Endothelial cell of hepatic sinusoid (primary cell): ENCODE data around the gene ROBO2.

Experiments
- in situ Hi-C: cut with HindIII; loops from 2 replicates; pipeline ENCODE4 v1.10.0; 2017; ENCODE audit warnings: low sequenced_read_pairs

The ROBO2 gene

GRCh38 chr3:77186319-77186718 is 146.4 kb downstream of the ROBO2 start:
- in situ Hi-C loops = no loop called here

DNA sequence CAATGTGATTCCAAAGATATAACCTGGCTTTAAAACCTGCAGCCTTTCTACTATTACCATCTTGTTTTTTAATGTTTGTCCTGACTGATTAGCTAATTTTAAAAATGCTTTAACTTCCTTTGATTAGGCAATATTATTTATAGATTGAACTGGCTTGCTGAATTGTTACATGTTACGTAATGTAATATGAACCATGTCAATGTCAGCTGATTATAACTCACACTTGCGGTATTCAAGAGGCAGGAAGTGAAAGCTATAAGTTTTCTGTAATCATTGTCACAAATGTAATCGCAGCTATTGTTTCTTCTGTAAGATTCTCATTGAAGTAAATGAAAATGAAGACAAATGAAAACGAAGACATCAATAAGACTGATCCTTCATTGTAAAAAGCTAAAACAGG is 146.8 kb downstream of the ROBO2 start:
- in situ Hi-C loops = no loop called here

- in situ Hi-C loops = no loop called here
These were observed 148.3 kb downstream of the ROBO2 start for GRCh38 chr3:77188210-77188609.

- in situ Hi-C loops = no loop called here
These were observed 149.4 kb downstream of the ROBO2 start for GRCh38 chr3:77189258-77189657.

DNA sequence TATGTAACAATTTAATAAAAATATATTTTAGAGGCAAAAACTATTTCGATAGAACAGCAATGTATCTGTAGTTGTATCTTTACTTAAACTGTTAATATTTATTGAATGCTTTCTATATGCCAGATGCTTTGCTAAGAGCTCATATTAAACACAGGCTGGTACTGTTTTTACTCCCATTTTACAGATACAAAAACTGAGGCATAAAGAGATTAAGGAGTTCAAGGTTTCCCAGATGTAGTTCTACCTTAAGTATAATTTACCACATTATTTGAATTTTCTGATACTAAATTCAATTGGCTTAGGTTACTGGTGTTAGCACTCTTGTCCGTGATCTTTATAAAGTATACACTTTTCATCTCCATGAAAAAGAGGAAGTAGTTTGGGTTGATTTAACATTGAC is 149.8 kb downstream of the ROBO2 start:
- in situ Hi-C loops = no loop called here

DNA sequence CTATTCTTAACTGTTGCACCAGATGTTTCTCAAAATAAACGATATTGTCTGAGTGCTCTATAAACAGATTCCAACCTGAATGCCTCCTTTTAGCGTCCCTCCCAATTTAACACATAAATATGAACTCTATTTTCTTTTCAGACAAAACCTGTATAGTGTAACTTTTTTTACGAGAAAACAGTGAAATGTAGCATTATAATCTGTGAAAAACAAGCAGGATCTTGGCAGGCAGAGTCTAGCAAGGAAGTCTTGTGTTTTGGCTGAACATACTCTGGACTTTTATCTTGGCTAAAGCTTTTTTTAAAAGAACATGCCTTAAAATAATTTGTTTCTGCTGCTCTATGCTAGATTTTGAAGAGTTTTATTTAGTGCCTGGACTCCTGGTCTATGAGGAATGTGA is 150.5 kb downstream of the ROBO2 start:
- in situ Hi-C loops = no loop called here

DNA sequence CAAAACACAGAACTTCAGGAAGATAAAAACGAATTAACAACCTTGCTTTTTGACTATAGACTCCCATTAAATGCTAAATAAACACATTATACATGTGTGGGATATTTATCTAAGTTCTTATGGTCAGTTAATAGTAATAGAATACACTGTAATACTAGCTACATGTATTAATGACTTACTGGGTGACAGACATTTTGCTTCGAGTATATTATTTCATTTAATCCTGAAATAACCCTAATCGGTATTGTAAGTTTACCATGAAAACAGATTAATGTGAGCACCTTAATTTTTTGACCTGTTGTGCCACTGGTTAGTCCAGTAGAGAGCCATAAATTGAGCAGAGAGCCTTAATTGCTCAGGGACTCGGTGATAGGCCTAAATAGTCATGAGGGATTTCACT is 151.1 kb downstream of the ROBO2 start:
- in situ Hi-C loops = no loop called here

DNA sequence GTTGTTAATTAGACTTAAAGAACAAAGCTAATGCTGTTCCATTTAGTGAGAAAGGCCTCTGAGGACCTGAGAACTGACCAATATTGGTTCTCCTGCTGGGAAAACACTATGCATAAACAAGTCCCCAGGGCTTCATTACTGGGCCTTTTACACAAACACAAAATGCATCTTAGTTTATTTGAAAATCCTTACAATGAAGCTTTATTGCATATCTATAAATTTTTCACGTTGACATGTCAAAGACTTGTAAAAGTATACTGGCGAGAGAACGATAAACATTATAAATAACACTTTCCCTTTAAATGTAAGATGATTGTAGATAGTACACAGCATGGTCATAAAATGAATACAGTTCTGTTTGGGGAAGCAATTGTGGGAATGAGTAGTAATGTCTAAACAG is 151.7 kb downstream of the ROBO2 start:
- in situ Hi-C loops = no loop called here

DNA sequence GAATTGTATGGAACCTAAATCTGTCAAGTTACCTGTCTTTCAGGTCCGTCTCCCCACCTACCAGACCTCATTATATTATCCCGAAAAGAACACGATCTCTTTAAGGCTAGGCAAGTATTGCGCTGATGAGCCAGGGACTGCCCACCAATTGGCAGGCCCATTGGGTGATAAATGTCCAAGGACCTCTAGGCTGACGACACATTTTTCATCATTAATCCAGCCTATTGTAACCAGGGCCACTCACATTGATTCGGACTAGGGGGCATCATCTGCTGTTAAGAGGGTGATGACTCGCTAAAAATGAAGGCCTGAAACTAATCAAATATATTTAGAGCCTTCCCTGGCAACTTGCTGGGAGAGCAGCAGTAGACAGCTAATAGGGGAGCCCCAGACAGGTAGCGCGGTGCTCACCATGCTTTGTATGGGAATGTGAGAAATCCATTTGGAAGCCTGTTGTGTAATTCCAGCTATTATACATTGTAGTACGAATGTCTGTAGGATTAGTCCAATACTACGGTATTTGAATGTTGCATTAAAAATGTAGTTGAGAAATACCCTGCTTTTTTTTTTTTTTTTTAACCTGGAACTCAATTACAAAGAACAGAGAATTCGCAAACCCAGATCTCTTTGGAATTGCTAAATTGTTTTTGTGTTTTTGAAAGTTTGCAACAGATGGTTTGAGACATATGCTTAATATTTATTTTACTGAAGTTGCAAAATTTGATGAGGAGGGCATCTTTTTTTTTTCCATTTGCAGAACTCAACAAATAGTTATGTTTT is 156.1 kb downstream of the ROBO2 start:
- in situ Hi-C loops = no loop called here

DNA sequence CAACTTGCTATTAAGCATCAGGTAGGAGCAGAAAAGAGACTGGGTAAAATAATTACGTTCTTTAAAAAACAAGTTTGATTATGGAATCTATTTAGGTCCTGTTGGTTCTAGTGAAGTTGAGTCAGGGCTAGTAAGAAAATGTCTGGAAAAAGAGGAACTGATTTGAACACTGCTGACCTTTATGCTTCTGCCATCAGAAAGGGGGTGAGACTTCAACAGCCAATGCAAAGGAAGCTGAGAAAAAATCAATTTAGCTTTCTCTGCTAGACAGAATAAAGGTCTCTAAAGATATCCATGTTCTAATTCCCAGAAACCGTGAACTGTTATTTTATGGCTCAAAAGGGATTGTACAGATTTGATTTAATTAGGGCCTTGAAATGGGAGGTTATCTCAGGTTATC is 157.5 kb downstream of the ROBO2 start:
- in situ Hi-C loops = no loop called here

- in situ Hi-C loops = no loop called here
These were observed 164.0 kb downstream of the ROBO2 start for GRCh38 chr3:77203851-77204250.

GRCh38 chr3:77204788-77205187 is 164.9 kb downstream of the ROBO2 start:
- in situ Hi-C loops = no loop called here

GRCh38 chr3:77207753-77208152 is 167.9 kb downstream of the ROBO2 start:
- in situ Hi-C loops = no loop called here

DNA sequence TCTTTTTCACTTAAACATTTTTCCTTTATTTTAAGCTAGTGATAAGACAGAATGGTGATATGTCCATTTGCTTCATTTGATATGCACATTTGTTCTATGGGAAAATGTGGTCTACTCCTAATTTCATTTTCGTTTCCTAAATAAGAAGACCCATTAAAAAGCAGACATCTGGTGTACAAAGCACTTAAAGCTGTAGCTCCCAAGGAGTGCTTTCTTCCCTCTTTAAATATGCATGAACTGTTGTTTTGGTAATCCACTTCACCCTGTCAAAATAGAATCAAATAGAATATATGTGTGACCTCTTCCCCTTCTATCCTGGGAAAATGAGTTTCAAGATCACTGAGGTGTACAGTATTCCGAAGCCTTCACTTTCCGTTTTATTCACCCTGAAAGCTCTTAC is 182.8 kb downstream of the ROBO2 start:
- in situ Hi-C loops = no loop called here

DNA sequence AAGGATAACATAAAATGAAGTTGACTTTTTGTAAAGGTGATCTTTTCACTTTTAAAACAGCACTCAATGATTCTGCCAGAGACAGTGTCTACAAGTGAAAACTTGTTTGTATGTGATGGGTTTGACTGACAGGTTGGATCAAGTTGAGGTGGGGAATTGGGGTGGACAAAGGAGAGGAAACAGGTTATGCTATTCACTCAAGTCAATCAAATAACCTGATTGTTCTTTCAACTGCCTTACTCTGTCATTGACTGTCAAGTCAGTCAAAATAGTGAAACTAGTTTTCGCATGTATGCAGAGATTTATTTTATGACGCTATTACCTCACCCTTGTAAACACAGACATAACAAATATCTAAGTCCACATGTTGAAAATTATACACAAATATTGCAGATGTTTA is 187.7 kb downstream of the ROBO2 start:
- in situ Hi-C loops = no loop called here

- in situ Hi-C loops = no loop called here
These were observed 192.7 kb downstream of the ROBO2 start for GRCh38 chr3:77232557-77232956.

DNA sequence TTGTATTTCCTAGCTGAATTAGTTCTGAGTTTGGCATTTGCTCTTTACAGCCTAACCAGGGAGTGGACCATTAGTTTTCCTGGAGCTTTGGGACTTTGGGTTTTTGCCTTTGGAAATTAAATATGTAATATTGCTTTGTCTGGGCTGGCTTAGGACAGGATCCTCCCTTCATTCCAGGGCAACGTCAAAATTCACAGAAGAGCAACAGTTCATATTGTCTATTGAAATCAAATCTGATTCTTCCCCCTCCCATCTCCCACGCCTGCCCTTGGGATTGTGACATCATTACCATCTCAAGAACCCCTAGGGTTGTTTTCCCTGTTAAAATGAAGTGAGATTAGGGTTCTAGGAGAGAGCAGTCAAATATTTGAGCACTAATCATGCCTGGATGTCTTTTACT is 194.1 kb downstream of the ROBO2 start:
- in situ Hi-C loops = no loop called here

DNA sequence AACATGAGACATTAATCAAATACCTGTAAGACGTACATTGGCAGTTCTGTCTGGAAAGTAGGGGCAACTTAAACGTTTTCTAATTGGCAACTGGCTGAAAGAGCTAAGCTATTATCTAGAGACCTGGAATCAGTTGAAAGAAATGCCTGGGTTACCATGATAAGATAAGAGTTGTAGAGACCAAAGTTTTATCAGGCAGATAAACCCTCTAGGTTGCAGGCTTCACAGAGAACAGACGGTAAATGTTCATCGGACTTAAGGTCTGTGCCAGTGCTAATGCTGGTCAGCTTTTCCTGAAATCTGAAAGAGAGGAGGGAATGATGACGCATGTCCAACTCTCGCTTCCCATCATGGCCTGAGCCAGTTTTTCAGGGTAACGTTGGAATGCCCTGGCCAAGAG is 196.2 kb downstream of the ROBO2 start:
- in situ Hi-C loops = no loop called here

DNA sequence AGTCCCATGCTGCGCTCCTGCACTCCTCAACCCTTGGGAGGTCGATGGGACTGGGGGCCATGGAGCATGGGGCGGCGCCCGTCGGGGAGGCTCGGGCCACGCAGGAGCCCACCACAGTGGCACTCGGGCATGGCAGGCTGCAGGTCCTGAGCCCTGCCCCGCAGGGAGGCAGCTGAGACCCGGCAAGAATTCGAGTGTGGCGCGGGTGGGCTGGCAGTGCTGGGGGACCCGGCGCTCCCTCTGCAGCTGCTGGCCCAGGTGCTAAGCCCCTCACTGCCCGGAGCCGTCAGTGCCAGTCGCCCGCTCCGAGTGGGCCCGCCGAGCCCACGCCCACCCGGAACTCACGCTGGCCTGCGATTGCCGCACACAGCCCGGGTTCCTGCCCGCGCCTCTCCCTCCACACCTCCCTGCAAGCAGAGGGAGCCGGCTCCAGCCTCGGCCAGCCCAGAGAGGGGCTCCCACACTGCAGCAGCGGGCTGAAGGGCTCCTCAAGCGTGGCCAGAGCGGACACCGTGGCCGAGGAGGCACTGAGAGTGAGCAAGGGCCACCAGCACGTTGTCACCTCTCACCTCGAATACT is 200.3 kb downstream of the ROBO2 start:
- in situ Hi-C loops = no loop called here

- in situ Hi-C loops = no loop called here
These were observed 202.5 kb downstream of the ROBO2 start for GRCh38 chr3:77242371-77242770.

GRCh38 chr3:77244981-77245380 is 205.1 kb downstream of the ROBO2 start:
- in situ Hi-C loops = no loop called here

GRCh38 chr3:77247061-77247460 is 207.2 kb downstream of the ROBO2 start:
- in situ Hi-C loops = no loop called here

GRCh38 chr3:77247817-77248216 is 207.9 kb downstream of the ROBO2 start:
- in situ Hi-C loops = no loop called here
